HG02981 (cell line): Measurements from ENCODE around the gene RDH13.
"Not testable (repeated sequence)": the region's sequence is repeated elsewhere in the genome, so short reads cannot be mapped to it uniquely, and the experiment has no call there.

ENCODE experiments used
- ATAC-seq: cut with Tn5 transposase; IDR thresholded peaks from one replicate; pipeline ENCODE4 v1.9.1; 2021; ENCODE audit warnings: mild to moderate bottlenecking, moderate library complexity; ENCODE audit not compliant: unreplicated experiment

RDH13 gene

DNA sequence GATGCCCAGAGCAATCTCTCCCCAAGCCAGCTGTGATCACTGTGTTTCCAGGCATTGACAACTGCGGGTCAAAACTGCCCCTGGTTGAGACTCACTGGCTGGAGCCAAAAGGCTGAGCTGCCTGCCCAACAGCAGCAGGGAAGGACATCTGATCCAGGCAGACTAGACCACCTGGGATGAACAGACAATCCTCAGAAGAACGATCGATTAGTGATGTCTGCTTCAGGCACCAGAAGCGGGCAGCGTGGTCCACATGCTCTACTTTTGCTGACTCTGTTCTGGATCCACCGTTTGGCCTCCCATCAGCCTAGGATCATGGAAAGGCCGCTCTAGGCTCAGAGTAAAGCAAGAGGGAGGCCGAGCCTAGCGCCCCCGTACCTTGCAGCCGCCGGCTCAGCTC is 15.0 kb downstream of the RDH13 start:
- no peak for ATAC-seq

DNA sequence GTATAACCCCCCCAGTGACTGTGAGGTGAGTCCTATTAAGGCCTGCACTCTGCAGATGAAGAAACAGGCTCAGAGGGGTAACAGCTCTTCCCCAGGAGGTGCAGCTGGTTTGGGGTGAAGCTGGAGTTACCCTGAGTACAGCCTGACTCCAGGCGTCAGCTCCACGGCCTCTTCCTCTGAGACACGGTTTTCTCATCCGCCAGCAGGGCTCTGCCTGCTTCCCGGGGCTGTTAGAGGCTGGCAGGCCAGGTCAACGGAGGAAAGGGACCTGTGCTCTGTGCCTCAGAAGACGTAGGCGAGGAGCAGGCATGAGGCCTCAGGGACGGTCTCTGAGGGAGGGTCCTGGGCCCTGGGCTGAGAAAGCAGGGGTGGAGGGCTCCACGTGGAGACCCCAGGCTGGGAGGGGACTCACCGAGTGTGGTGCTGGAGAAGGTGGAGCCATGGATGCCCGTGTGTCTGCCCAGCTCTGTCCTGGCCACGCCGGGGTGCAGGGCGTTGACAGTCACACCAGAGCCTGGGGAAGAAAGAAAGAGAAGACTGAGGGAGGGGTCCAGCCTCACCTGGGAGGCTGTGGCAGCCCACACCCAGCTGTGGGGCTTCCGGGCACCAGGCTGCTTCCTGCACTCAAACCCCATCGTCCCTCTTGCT is 15.8 kb downstream of the RDH13 start:
- ATAC-seq: no peak

DNA sequence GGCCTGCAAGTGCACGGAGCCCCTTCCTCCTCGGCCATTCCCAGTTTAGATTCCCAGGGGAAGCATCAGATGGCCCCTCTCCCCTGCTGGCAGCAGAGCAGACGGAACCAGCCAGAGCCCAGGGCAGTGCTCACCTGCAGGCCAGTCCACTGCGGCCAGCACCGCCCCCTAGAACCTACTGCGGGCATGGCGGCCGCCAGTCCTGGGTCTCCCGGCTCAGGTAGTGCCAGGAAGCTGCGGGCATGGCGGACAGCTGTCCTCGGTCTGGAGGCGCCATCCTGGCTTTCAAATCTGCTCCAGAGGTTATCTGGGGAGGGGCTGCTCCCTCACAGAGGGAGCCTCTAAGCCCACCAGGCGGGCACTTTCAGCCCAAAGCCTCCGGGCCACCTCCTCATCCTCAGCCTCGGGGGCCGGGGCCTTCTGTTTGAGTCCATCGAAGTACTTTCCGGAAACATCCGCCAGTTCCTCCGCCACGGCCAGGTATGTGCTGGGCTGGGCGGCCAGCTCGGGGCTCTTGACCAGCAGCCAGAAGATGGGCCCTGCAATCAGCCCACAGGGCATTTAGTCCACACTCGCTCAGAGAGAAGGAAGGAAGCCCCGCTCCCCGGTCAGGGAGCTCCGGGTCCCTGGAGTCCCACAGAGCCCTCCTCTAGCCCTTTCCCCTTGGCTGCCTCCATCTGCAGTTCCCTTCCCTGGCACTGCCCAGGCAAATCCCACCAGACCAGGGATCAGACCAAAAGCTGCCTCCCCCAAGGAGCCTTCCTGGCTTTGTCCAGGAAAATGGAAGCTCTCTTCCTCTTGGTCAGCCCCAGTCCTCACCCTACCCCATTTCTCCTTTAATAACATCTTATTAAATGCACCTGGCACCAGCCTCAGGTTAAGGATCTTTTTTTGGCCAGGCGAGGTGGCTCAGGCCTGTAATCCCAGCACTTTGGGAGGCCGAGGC is 17.9 kb downstream of the RDH13 start:
- ATAC-seq: no peak

DNA sequence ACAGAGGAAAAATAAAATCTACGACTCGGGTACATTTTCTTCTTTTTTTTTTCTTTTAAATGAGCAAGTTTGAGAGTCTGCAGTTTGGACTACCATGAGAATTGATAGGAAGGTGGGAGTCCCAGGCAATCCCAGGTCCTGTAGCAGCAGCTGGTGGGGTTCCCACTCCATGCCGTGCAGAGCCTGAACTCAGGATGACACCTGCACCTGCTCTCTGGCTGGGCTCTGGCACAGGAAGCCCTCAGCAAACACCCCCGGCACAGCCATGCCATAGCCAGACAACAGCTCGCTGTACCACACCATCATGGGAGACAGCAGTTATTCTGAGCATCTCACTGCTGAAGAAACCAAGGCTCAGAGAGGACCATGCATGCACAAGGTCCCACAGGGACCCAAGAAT is 18.7 kb downstream of the RDH13 start:
- no peak for ATAC-seq

DNA sequence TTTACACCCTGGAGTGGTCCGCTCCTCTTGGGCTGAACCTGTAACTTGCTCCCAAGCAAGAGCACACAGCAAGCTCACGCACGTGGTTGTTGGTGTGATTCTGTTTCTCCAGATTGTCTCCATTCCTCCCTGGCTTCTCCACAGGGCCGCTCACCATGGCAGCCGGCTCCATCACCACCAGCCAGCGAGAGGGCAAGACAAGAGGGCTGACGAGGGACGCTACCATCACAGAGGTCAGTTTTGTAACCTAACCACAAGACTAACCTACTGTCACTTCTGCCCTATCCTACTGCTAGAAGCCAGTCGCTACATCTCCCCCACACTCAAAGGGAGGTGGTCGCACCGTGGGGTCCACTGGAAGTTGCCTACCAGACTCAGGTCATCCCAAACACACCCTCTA is 20.3 kb downstream of the RDH13 start:
- no peak for ATAC-seq

DNA sequence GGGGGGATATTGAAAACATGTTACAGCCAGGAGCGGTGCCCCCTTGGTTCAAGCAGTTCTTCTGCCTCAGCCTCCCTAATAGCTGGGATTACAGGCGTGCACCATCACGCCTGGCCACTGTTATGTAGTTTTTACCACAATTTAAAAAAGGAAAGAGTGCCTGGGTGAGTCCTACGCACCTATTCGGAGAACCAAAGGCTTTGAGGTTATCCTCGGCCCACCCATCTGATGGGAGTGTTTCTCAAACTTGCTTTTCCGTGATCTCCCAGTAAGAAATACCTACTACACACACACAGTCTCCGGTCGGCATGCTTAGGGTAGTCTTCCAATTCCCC is 20.6 kb downstream of the RDH13 start:
- no peak for ATAC-seq

DNA sequence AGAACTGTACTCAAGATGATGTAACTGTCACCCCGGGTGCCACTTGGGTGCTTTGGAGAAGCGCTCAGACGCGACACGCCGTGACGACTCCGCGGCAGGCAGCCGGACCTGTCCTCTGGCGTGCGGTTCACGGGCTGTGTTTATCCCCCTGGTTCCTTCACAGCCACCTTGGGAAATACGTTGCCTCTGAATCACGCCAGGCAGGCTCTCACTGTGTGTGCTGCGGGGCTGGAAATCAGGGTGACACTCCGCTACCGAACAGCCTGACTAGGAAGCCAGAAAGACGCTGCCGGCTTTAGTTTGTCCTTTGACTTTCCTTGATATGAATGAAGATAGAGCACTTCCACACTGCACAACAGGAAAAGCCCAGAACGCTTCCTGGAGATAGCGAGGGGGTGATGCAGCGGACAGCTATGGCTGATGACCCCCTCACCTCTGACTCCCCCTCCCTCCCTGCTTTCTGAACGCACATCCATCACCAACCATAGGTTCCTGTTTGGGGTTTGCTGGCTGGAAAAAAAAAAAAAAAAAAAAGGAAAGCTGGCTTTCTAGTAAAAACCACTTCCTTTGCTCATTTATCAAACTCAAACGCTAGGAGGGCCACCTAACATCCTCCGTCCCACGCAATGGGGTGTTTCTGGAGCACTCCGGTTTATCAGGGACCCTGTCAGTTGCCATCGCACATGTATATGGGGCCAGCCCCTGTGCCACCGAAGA is 21.2 kb downstream of the RDH13 start:
- ATAC-seq: no peak

DNA sequence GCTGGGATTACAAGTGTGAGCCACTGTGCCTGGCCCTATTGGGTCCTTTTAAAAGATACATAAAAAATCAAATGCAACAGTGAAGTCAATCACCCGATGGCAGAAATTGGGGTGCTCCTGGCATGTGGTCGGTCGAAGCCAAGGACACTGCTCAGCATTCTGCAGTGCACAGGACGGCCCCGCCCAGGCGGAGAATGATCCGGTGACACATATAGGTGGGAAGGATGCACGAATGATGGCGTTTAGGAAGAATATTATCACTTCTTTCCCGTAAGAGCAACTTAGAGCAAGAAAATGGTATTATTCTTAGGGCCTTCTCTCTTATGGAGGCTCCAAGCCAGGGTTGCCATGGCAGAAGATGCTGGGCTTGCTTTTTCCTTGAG is 21.7 kb downstream of the RDH13 start:
- ATAC-seq: no peak

DNA sequence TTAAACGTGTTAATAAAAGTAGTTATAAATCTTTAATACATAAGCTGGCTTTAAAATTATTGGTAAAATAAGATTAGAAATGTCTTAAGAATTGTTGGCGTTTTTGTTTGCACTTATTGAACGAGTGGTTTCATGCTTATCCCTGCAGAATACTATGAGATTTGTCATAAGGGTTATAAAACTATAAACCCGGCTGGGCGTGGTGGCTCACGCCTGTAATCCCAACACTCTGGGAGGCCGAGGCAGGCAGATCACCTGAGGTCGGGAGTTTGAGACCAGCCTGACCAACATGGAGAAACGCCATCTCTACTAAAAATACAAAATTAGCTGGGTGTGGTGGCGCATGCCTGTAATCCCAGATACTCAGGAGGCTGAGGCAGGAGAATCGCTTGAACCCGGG is 22.3 kb downstream of the RDH13 start:
- not testable (repeated sequence) for ATAC-seq

DNA sequence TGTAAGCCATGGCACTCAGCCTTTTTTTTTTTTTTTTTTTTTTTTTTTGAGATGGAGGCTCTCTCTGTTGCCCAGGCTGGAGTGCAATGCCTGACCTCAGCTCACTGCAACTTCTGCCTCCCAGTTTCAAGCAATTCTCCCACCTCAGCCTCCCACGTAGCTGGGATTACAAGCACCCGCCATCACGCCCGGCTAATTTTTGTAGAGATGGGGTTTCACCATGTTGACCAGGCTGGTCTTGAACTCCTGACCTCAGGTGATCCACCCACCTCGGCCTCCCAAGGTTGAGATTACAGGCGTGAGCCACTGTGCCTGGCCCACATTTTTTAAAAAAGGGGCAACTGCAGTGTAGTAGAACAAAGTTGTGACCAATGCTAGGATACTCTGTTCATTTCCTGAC is 25.3 kb downstream of the RDH13 start:
- not testable (repeated sequence) for ATAC-seq

DNA sequence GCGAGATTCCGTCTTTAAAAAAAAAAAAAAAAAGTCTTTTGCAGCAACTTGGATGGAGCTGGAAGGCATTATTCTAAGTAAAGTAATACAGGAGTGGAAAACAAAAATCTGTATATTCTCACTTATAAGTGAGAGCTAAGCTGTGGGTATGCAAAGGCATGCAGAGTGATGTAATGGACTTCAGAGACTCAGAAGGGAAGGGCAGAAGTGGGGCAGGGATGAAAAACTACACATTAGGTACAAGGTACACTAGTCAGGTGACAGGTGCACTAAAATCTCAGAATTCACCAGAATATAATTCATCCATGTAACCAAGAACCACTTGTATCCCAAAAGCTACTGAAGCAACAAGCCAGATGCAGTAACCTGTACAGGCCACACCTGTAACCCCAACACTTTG is 26.9 kb downstream of the RDH13 start:
- ATAC-seq: no peak

DNA sequence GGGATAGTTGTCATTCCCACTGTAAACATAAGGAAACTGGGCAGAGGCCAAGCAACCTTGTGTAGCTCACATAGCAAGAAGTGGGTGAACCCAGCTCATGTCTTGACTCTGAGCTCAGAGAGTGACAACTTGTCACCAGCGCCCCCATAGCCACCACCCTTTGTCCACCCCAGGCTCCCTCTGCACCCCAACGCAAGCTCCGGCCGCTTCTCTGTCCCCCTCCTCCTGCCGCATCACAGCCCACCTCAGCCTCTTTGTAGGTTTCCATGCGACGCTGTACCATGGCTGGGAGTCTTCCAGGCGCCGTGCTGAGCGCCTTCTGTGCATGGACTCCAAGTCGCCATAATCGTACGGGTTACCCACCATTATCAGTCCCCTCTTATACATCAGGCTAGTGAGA is 28.2 kb downstream of the RDH13 start:
- ATAC-seq: no peak

DNA sequence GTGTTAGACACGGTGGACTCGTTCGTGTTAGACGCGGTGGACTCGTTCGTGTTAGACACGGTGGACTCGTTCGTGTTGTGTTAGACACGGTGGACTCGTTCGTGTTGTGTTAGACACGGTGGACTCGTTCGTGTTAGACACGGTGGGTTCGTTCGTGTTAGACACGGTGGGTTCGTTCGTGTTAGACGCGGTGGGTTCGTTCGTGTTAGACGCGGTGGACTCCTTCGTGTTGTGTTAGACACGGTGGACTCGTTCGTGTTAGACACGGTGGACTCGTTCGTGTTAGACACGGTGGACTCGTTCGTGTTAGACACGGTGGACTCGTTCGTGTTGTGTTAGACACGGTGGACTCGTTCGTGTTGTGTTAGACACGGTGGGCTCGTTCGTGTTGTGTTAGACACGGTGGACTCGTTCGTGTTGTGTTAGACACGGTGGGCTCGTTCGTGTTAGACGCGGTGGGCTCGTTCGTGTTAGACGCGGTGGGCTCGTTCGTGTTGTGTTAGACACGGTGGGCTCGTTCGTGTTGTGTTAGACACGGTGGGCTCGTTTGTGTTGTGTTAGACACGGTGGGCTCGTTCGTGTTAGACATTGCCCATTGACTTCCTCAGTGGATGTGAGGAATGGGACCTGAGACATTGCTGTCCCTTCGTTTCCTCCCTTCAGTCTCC is 29.8 kb downstream of the RDH13 start:
- ATAC-seq: not testable (repeated sequence)

DNA sequence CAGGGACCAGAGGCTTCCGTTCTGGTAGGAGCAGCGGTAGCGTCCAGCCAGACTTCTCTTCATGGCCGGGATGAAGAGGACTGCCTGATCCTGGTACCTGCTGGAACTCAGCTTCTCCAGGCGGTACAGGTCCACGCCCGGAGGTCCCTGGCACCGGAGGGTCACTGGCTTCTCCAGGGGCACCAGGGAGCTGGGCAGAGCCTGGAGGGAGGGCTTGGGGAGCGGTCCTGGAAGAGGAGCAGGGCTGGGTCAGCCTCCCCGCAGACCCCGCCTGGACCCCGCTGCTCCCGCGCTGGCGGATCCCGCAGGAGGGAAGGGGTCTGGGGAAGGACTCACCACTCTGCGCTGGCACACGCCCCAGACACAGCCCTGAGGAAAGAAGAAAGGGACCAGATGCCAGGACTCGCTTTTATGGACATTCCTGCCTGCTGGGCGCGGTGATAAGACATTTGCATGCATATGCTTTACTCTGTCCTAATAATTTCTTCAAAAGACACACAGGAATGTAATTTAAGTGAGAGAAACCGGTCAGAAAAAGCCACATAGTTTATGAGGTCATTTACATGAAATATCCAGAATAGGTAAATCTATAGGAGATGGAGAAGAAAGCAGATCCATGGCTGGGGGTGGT is 30.7 kb downstream of the RDH13 start:
- no peak for ATAC-seq

DNA sequence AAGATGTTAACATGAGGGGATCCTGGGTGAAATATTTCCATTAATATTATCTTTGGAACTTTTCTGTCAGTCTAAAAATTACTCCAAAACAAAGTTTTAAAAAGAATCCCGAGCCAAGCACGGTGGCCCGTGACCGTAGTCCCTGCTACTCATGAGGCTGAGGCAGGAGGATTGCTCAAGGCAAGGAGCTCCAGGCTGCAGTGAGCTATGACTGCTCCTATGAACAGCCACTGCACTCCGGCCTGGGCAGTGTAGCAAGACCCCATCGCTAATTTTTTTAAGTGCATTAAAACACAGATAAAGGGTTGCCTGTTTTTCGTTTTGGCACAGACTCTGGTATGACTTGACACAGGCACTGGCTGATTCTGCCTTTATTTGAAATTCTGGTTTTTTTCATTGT is 31.8 kb downstream of the RDH13 start:
- no peak for ATAC-seq

DNA sequence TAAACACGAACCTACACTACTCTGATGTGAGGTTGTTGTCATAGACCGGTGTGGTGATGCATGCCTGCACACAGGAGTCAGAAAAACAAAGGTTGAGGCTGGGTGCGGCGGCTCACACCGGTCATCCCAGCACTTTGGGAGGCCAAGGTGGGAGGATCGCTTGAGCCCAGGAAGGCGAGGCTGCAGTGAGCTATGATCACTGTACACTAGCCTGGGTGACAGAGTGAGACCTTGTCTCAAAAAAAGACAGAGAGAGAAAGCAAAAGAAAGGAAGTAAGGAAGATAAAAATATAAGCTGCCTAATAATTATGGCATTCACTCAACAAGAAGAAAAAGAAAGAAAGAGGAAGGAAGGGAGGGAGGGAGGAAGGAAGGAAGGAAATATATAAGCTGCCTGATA is 34.2 kb downstream of the RDH13 start:
- no peak for ATAC-seq

DNA sequence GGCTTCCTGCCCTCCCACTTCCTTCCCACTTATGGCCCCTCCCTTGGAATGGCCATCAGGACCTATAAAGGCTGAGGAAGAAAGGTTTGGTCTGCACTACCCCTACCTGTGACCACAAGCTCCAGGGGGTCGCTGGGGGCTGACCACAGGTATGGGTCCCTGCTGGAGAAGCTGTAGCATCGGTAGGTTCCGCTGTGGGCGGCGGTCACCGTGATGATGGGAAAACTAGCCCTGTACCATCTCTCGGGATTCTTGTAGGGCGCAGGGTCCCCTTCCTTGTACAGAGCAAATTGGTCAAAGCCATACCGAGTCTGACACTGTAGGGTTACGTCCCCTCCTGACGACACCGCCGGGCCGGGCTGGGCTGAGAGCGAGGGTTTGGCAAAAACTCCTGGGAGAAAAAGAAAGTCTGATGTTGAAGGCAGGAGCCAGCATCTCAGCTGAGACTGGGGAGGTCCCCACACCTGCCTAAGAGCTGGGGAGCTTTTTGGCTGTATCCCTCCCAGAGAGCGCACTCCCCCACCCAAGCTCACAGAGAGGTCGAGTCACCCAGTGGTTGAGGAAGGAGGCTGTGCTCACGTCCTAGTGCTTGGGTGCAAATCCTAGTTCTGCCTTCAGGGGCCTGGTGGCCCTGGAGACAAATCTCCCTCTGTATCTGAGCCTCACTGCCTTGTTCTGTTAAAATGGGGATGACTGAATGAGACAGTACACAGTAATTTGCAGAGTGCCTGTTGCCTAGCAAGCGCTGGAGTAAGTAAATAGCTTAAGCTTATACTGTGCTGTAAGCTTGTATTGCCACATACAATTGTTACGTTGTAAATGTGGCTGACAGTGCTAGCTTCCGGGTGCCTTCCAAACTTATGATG is 35.2 kb downstream of the RDH13 start:
- no peak for ATAC-seq

DNA sequence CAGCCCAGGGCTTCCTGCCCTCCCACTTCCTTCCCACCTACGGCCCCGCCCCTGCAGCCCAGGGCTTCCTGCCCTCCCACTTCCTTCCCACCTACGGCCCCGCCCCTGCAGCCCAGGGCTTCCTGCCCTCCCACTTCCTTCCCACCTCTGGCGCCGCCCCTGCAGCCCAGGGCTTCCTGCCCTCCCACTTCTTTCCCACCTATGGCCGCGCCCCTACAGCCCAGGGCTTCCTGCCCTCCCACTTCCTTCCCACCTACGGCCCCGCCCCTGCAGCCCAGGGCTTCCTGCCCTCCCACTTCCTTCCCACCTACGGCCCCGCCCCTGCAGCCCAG is 35.8 kb downstream of the RDH13 start:
- not testable (repeated sequence) for ATAC-seq

DNA sequence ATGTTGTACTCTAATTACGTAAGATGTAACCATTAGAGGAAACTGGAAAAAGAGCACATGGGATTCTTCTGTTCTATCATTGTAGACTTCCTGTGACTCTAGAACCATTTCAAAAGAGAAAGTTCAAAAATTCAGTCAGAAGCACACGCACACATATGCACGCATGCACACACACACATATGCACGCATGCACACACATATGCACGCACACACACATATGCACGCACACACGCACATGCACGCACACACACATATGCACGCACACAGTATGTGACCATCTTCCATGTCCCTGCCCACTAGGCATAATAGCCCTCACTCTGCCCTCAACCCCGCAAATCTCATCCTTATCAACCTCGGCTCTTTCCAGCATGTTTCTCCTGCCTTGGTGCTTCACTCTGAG is 38.8 kb downstream of the RDH13 start:
- no peak for ATAC-seq

DNA sequence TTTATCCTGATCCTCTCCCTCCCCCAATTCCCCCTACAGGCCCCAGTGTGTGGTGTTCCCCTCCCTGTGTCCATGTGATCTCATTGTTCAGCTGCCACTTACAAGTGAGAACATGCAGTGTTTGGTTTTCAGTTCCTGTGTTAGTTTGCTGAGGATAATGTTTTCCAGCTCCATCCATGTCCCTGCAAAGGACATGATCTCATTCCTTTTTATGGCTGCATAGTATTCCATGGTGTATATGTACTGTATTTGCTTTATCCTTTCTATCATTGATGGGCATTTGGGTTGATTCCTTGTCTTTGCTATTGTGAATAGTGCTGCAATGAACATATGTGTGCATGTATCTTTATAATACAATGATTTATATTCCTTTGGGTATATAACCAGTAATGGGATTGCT is 42.6 kb downstream of the RDH13 start:
- ATAC-seq: not testable (repeated sequence)
